Measurements from ENCODE around the gene ADRB1. TPM values are rescaled to one million over a fixed set of nuclear protein-coding genes. Genes with fewer than 3 reads are reported as not detected.

Gene ADRB1
- total RNA-seq, 3 donors from 2014 or later (not counting 1 experiment from before 2014, with no cell fraction given), result 0.12 to 2.9 (median 2.1) TPM

DNA sequence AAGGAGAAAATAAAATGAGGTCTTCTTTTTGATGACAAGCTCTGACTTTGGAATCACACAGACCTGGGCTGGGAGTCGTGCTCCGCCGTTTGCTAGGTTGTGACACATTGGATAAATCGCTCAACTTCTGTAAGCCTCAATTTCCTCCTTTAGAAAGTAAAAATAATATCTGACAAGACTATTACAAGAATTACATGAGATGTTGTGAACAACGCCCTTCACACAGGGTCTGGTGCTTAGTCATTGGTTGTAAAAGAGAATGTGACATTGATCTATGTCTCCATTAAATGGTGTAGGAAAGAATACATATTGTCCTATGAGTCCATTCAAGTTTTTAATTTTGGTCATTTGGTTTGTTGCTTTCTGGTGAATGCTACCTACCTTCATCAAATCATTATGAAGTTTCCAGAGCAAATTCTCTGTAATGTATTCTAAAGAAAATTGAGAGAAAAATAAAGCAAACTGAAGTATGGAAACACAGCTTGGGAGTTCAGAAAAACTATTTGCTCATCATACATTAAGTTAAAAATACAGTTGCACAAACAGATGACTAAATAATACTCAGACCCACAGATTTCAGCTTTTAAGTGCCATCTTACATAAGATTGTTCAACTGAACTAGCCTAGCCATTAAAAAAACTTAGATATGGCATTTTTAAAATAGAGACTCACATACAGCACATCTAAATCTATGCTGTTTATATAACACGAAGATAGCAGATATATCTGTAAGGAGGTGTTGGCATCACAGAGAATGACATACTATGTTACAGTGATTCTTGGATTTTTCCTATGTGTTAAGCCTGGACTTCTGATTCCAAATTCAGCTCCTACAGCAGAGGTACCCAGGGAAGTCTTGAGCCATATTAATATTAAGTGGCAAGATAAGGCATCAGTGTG is 12.3 kb upstream of the ADRB1 start:
- peak in 2 of 3 donors; percentile 37 to 57 for ATAC-seq
- peaks cover 17 to 26% of the 10 kb centered on the region in 2 donors for H3K27me3 Mint-ChIP-seq (ENCODE audit: low read depth in 2 of 2)

DNA sequence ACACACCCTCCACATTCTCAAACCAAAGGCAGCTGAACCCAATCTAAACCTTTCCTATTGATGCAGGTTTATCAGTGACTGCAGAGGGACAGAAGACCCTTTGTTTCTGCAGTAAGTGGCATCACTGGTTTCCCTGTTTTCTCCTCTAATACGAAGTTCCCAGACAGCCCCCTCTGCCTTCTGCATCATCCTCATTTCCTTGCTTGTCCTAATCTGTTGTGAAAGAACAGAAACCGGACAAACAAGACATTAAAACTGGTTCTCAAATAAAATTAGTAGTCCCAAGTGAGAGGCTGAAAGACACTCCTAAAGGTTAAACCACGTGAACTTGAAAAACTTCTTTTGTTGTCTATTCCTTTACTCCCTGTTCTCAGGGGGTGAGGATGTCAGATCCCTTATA is 10.1 kb upstream of the ADRB1 start:
- DNase-seq (no peak), ATAC-seq (no peak)
- Mint-ChIP-seq H3K9me3 (no peaks in the 10 kb centered on the region), H3K36me3 (no peaks in the 10 kb centered on the region), H3K27me3 (ENCODE audit: low read depth in 2 of 2) (peaks cover 26 to 27% of the 10 kb centered on the region in 2 donors), H3K4me3 (no peak overlapping the region), H3K4me1 (peaks cover 0 to 15% of the 10 kb centered on the region in 2 donors), H3K27ac (no peak overlapping the region)
- no peaks in the 10 kb centered on the region for H3K9me3 ChIP-seq (ENCODE audit: control insufficient read depth, insufficient read depth, low read length)
- H3K36me3 ChIP-seq (ENCODE audit: control insufficient read depth, insufficient read depth, low read length), result no peaks in the 10 kb centered on the region
- TF ChIP-seq, protein P1, sequence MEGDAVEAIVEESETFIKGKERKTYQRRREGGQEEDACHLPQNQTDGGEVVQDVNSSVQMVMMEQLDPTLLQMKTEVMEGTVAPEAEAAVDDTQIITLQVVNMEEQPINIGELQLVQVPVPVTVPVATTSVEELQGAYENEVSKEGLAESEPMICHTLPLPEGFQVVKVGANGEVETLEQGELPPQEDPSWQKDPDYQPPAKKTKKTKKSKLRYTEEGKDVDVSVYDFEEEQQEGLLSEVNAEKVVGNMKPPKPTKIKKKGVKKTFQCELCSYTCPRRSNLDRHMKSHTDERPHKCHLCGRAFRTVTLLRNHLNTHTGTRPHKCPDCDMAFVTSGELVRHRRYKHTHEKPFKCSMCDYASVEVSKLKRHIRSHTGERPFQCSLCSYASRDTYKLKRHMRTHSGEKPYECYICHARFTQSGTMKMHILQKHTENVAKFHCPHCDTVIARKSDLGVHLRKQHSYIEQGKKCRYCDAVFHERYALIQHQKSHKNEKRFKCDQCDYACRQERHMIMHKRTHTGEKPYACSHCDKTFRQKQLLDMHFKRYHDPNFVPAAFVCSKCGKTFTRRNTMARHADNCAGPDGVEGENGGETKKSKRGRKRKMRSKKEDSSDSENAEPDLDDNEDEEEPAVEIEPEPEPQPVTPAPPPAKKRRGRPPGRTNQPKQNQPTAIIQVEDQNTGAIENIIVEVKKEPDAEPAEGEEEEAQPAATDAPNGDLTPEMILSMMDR (IDR thresholded peaks at IDR 0.05), result no peak
- WGBS (ENCODE audit: insufficient coverage), result 88% methylated on average over 3 of the region's 3 CpGs
- no peak overlapping the region for H3K4me3 ChIP-seq (ENCODE audit: low read length)
- no peaks in the 10 kb centered on the region for H3K4me1 ChIP-seq (ENCODE audit: control insufficient read depth, insufficient read depth, low read length)
- H3K27ac ChIP-seq (ENCODE audit: low read length), result no peak overlapping the region
- H3K27me3 ChIP-seq (ENCODE audit: control insufficient read depth, insufficient read depth, low read length), result no peaks in the 10 kb centered on the region
- intact Hi-C loops (cut with micrococcal nuclease), result no loop called here

More for the DNA sequence above, 12.3 kb upstream of the ADRB1 start:
- no peaks in the 10 kb centered on the region for H3K36me3 ChIP-seq (ENCODE audit: control insufficient read depth, insufficient read depth, low read length)
- H3K9me3 ChIP-seq (ENCODE audit: control insufficient read depth, insufficient read depth, low read length), result no peaks in the 10 kb centered on the region
- TF ChIP-seq, protein P1 (IDR thresholded peaks at IDR 0.05), result no peak
- WGBS (ENCODE audit: insufficient coverage), result 80% methylated on average over 1 of the region's 6 CpGs
- no peaks in the 10 kb centered on the region for H3K4me1 ChIP-seq (ENCODE audit: control insufficient read depth, insufficient read depth, low read length)
- peak overlapping the region; percentile 13 for H3K4me3 Mint-ChIP-seq
- DNase-seq, result no peak
- no peaks in the 10 kb centered on the region for H3K27me3 ChIP-seq (ENCODE audit: control insufficient read depth, insufficient read depth, low read length)
- H3K27ac ChIP-seq (ENCODE audit: low read length), result no peak overlapping the region
- H3K36me3 Mint-ChIP-seq, result no peaks in the 10 kb centered on the region
- peaks cover 0 to 15% of the 10 kb centered on the region in 2 donors for H3K4me1 Mint-ChIP-seq
- no peak overlapping the region for H3K4me3 ChIP-seq (ENCODE audit: low read length)
- intact Hi-C loops (cut with micrococcal nuclease), result no loop called here
- no peaks in the 10 kb centered on the region for H3K9me3 Mint-ChIP-seq
- no peak overlapping the region for H3K27ac Mint-ChIP-seq

DNA sequence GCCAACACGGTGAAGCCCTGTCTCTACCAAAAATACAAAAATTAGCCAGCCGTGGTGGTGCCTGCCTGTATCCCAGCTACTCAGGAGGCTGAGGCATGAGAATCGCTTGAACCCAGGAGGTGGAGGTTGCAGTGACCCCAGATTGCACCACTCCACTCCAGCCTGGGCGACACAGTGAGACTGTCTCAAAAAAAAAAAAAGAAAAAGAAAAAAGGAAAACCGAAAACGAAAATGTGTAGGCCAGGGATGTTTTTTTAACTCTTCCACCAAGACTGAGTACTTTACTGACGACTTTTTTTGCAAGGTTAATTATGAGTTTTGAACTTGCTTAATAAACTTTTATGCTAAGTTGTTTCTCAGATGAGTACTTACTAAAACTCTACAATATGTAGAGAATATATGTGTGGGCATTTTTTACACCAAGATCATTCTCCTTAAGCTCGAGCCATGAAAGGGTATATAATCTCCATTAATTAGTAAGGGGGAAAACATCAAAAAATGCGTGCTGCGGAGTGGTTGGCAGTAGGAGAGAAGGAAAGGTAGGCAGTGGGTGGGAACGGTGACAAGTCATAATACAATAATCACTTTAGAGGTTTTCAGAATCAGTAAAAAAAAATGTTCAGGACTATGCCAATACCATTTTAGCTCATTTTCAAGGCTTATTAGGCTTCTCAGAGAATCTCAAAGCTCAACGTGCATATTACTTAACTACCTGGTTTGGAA is 8.6 kb upstream of the ADRB1 start:
- intact Hi-C loops (cut with micrococcal nuclease), result no loop called here

More for the DNA sequence above, 8.6 kb upstream of the ADRB1 start:
- H3K9me3 Mint-ChIP-seq, result no peaks in the 10 kb centered on the region
- no peaks in the 10 kb centered on the region for H3K36me3 ChIP-seq (ENCODE audit: control insufficient read depth, insufficient read depth, low read length)
- WGBS (ENCODE audit: insufficient coverage), result 86% methylated on average over 7 of the region's 12 CpGs
- H3K4me1 ChIP-seq (ENCODE audit: control insufficient read depth, insufficient read depth, low read length), result no peaks in the 10 kb centered on the region
- H3K4me3 ChIP-seq (ENCODE audit: low read length), result no peak overlapping the region
- DNase-seq, result no peak
- H3K27me3 Mint-ChIP-seq (ENCODE audit: low read depth in 2 of 2), result peaks cover 28 to 41% of the 10 kb centered on the region in 2 donors
- no peak for ATAC-seq
- peaks cover 0 to 9% of the 10 kb centered on the region in 2 donors for H3K4me1 Mint-ChIP-seq
- no peak overlapping the region for H3K4me3 Mint-ChIP-seq
- no peaks in the 10 kb centered on the region for H3K9me3 ChIP-seq (ENCODE audit: control insufficient read depth, insufficient read depth, low read length)
- TF ChIP-seq, protein P1 (IDR thresholded peaks at IDR 0.05), result no peak
- no peaks in the 10 kb centered on the region for H3K36me3 Mint-ChIP-seq
- H3K27me3 ChIP-seq (ENCODE audit: control insufficient read depth, insufficient read depth, low read length), result no peaks in the 10 kb centered on the region
- H3K27ac ChIP-seq (ENCODE audit: low read length), result no peak overlapping the region
- no peak overlapping the region for H3K27ac Mint-ChIP-seq
